GM19025 (cell line): ENCODE results near the gene CEP43.

Source experiments
- ATAC-seq: cut with Tn5 transposase; IDR thresholded peaks from one replicate; pipeline ENCODE4 v1.9.1; 2021; ENCODE audit warnings: mild to moderate bottlenecking, low read depth, moderate library complexity; ENCODE audit not compliant: unreplicated experiment

CEP43 gene

DNA sequence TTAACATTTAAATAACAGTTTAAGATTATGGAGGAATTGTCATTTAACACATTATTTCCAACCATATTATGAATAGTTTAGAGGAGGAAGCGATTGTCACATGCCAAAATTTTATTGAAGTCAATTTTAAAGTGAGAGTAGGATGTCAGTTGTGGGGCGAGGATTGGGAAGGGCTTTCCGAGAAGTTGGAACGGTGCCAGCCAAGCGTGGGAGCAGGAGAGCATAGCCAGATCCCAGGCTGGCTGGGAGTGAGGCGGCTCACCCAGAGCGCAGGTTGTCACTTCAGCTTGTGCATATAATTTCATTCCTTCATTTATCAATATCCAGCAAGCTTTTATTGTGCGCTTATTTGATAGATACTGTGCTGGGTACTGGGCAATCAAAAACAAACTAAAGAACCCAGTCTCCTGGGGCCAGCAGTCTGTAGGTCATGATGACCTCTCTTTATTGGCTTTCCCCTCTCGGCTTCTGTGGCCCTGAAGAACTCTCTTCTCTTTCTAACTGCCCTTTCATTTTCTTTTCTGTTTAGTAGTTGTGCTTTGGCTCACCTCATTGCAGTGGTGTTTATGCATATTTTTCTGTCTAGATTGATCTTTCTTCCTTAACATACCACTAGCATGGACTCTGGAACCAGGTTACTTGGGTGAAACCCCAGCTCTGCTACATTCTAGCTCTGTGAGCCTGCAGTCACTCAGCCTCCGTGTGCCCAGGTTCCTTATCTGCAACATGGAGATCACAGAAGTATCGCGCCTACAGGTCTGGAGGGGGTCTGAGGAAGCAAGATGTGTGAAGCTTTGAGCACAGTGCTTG is 6.4 kb downstream of the CEP43 start:
- no peak for ATAC-seq

GRCh38 chr6:167007985-167008384 is 8.8 kb downstream of the CEP43 start:
- no peak for ATAC-seq

DNA sequence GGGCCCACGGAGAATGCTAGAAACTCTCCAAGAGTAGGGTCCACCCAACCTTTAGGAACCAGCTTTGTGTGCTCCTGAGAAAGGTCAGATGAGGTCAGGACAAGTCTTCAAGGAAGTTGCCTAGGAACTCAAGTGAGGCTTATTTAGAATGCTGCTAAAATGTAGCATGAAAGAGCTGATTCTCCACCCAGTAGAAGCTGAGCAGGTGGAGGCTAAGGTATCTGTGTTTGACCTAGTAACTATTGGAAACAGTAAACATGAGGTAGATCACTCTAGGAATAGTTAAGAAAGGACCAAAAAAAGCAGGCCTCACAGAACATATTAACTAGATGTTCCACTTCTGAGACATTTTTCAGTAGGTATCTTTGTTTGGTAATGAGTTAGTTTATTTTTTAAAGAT is 13.9 kb downstream of the CEP43 start:
- ATAC-seq = no peak

GRCh38 chr6:167013946-167014345 is 14.7 kb downstream of the CEP43 start:
- ATAC-seq = no peak

DNA sequence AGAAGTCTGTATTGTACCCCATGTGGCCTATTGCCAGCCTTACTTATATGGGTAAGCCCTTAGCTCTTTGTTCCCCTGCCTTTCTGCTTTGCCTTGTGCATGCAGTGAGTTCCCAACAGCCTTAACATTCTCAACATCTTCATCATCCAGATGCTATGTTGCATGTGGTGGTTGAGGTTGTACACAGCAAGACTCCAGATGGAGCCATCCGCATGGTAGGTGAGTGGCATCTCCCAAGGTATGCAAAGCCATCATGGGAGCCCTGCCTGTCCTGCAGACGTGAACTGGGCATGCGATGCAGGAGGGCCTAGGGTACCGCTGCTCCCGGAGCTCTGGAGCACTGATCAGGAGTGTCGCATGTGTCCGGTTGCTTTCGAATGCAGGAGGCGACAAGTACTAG is 16.1 kb downstream of the CEP43 start:
- no peak for ATAC-seq

DNA sequence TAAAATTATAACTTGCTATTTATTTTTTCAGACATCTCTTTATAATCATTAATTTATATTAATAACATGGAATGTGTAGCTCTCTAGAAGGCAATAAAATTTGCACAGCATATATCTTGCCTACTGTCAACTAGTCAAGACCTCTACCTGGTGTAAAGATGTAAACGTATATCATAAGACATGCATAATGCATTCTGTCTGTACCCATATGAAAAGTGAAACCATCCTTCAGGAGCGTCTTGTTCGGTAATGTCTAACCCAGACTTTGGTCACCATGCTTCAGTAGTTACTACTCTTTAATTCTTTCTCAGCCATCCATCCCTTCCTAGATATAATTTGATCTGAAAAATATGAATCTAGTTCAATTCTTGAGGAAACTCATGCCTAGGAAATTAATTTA is 21.0 kb downstream of the CEP43 start:
- ATAC-seq = no peak

DNA sequence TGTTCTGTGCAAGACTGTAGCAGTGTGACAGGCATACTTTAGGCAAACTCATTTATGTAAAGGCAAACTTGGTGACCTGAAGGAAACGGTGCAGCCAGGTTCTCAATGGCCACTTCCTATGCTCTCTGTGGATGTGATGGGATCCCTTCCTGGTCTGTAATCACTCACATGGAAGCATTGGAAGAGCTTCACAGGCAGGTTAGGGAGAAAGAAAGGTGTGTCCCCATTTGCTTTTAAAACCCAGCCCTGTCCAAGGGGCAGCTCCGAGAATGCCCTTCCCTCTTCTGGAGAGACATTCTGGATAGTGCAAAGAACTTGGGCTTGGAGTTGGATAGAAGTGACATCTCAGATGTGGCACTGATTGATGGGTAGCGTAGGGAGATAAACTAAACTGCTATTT is 28.1 kb downstream of the CEP43 start:
- ATAC-seq = no peak

- no peak for ATAC-seq
Observed at GRCh38 chr6:167027772-167028171, 28.6 kb downstream of the CEP43 start.

- no peak for ATAC-seq
Observed at GRCh38 chr6:167030222-167031072, 31.2 kb downstream of the CEP43 start.

DNA sequence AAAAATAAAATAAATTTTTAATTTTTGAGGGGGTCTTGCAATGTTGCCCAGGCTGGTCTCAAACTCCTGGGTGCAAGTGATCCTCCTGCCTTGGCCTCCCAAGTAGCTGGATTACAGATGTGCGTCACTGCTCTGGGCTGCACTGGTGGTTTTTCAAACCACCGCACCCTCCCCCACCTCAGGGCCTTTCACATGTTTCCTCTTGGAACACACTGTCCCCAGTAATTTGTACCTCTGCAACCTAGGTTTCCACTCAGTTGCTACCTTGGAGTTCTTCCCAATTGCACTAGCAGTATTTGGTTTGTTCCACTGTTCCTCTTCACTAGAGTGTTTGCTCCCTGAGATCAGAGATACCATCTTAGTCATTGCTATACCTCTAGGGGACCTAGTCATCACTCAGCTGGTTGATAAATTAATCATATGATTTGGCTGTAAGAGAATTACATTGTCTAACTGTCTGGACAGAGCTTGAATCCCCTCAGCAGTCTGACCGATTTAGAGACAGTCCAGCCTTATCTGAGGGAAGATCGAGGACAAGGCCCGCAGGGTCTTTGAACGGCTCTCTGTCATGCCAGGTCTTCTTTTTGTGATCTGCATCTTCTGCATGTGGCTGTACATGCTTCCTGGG is 32.0 kb downstream of the CEP43 start:
- no peak for ATAC-seq

- no peak for ATAC-seq
Observed at GRCh38 chr6:167034056-167034455, 34.9 kb downstream of the CEP43 start.

GRCh38 chr6:167037762-167038161 is 38.6 kb downstream of the CEP43 start:
- ATAC-seq = no peak

GRCh38 chr6:167044696-167045095 is 45.5 kb downstream of the CEP43 start:
- ATAC-seq = no peak

DNA sequence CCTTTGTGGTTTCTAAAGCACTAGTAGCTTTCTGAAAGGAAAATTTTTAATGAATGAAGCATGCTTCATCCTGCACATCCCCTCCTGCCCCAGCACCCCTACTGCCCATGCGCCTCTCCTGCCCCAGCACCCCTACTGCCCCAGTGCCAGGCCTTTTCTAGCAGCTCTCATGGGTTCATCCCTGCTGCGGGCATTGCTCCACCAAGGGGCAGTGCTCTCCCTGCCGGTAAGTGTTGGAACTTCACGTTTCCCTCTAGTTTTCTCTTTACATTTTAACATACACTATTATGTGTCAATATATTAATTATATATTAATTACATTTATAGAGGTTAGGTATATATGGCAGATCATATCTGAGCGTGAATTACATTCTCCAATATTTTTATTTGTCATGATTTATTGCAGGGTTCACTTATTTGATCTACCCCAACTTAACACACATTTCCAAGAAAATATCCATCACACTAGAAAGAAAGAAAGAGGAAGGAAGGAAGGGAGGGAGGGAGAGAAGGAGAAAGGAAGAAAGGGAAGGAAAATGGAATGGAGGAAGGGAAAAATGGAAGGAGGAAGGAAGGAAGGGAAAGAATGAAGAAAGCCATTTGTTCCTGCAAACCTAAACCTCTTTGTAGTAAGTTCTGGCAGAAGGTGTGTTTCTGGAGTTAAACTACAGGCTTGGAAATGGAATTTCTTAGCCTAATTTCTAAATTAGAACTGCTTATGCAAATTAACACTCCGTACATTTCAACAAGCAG is 46.8 kb downstream of the CEP43 start:
- no peak for ATAC-seq

DNA sequence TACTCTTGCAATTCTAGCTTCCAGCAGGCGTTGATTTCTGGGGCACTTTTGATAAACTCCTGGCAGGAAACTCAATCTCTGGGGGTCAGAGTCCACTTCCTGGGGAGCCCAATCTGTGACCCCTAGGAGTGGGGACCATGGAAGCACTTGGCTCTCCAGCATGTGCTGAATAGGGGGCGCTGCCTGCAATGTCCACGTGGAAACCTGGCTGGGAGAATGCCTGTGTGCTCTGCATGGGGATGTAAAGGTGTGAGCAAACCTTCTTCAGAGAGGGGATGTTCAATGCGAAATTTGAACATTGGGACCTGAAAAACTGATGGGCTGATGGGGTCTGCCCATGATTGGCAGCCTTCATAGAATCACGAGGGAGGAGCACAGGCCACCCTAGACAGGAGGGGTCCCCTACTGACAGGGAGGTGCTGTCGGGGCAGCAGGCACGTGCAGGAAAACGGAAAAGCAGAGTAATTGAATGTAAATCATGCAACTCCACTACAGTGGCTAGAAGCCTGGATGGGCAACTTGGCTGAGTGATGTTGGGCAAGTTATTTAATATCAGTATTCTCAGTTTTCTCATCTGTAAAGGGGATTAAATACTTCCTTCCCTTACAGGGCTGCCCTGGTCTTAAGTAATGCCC is 47.8 kb downstream of the CEP43 start:
- ATAC-seq = no peak

DNA sequence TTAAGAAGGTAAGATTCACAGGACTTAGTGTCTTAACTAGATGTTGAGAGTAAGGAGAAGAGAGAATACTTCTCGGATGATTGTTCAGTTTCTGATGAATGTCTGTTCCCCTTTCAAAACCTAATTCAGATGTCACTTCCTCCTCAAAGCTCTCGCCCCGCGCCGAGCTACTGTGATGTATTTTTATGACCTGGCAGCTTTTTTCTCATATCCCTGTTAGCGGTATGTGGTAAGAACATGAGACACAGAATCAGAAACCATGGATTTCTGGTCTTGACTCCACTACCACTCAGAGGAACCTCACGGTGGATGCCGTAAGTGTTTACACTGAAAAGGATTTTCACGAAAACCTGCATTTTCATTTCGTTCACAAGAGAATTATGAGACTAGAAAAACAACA is 48.4 kb downstream of the CEP43 start:
- peak; percentile 71 for ATAC-seq
